K562 (cell line): Measurements from ENCODE around the gene P2RX3.

ENCODE experiments used
- CTCF ChIP-seq, 3 experiments: IDR thresholded peaks in 2 of 3; conservative IDR thresholded peaks in 1 of 3; 2 replicates each; pipeline ENCODE4 v1.5.1; 2011 to 2012; ENCODE audit warnings: low read length in 3 of 3, mild to moderate bottlenecking in 3 of 3, control low read depth in 2 of 3, improper control_type of control experiment in 1 of 3, inconsistent platforms in 1 of 3, low read depth in 1 of 3, mixed read lengths in 1 of 3, moderate library complexity in 1 of 3; ENCODE audit not compliant: insufficient read depth in 2 of 3
- HMGXB4 ChIP-seq: sonication (generic); formaldehyde crosslinking; IDR thresholded peaks from 2 replicates; pipeline ENCODE4 v1.8.1; 2023; ENCODE audit warnings: mild to moderate bottlenecking, missing genetic modification reagents
- MAX ChIP-seq: sonication (generic); formaldehyde crosslinking; IDR thresholded peaks from 2 replicates; pipeline ENCODE4 v1.9.0; 2022; ENCODE audit warnings: mild to moderate bottlenecking, missing genetic modification reagents
- NFIC ChIP-seq: fragments of 450-650 bp; IDR thresholded peaks from 2 replicates; pipeline ENCODE4 v1.6.1; 2017; ENCODE audit warnings: mild to moderate bottlenecking, inconsistent platforms
- POLR2AphosphoS5 ChIP-seq: IDR thresholded peaks from 2 replicates; pipeline ENCODE4 v1.6.1; 2011; ENCODE audit warnings: mild to moderate bottlenecking, low read depth, low read length, moderate library complexity; ENCODE audit not compliant: control insufficient read depth, insufficient read depth
- RBFOX2 ChIP-seq: fragments of 200-400 bp; formaldehyde crosslinking; IDR thresholded peaks from 2 replicates; pipeline ENCODE4 v1.6.1; 2017; ENCODE audit warnings: low read depth, mild to moderate bottlenecking, low read length, moderate library complexity
- TAL1 ChIP-seq: fragments of 450-650 bp; IDR thresholded peaks from 2 replicates; pipeline ENCODE4 v1.6.1; 2016; ENCODE audit warnings: mild to moderate bottlenecking
- TGIF2 ChIP-seq: sonication (generic); formaldehyde crosslinking; IDR thresholded peaks from 2 replicates; pipeline ENCODE4 v1.8.1; 2022; ENCODE audit warnings: mild to moderate bottlenecking, missing genetic modification reagents, moderate library complexity
- ZNF232 ChIP-seq: sonication (generic); formaldehyde crosslinking; IDR thresholded peaks from 2 replicates; pipeline ENCODE4 v1.8.0; 2022; ENCODE audit warnings: mild to moderate bottlenecking, missing genetic modification reagents
- ZNF778 ChIP-seq: fragments of 450-650 bp; formaldehyde crosslinking; IDR thresholded peaks from 2 replicates; pipeline ENCODE4 v1.4.0; 2020; ENCODE audit warnings: mild to moderate bottlenecking, moderate library complexity
- ZZZ3 ChIP-seq: fragments of 450-650 bp; IDR thresholded peaks from 2 replicates; pipeline ENCODE4 v1.6.1; 2016; ENCODE audit warnings: antibody characterized with exemption, mild to moderate bottlenecking, moderate library complexity

- TF ChIP-seq CTCF (IDR thresholded peaks at IDR 0.05 in 2 of 3, conservative IDR thresholded peaks at IDR 0.05 in 1 of 3; ENCODE audit: insufficient read depth in 2 of 3, low read depth in 1 of 3, low read length in 3 of 3), result no peak
- no peak for TF ChIP-seq POLR2AphosphoS5
- TF ChIP-seq MAX (CRISPR knock-in tag), result no peak
- TF ChIP-seq HMGXB4, result no peak
- no peak for TF ChIP-seq TAL1
- no peak for TF ChIP-seq TGIF2 (CRISPR knock-in tag)
- TF ChIP-seq ZZZ3, result no peak
- no peak for TF ChIP-seq ZNF232
- TF ChIP-seq NFIC, result no peak
- no peak for TF ChIP-seq ZNF778 (CRISPR knock-in tag)
- no peak for TF ChIP-seq RBFOX2
Measured at GRCh38 chr11:57343825-57344224, 5.7 kb downstream of the P2RX3 start.
